OCI-LY1 (cell line): ENCODE results near the gene PRUNE2.

Experiments used
- H2AFZ ChIP-seq: fragments of 200-600 bp; sonication (generic), shearing (Covaris generic); 2 replicates; pipeline ENCODE4 v1.6.0; 2014; ENCODE audit warnings: antibody characterized with exemption, mild to moderate bottlenecking, low read length
- H3F3A ChIP-seq: fragments of 200-600 bp; sonication (generic), shearing (Covaris generic); 2 replicates; pipeline ENCODE4 v1.6.0; 2014; ENCODE audit warnings: mild to moderate bottlenecking, antibody characterized with exemption, low read length, moderate library complexity; ENCODE audit not compliant: insufficient read depth
- H3K27ac ChIP-seq: fragments of 200-600 bp; sonication (generic); 2 replicates; pipeline ENCODE4 v1.5.1; 2014; ENCODE audit warnings: low read length, mixed run types, mild to moderate bottlenecking, low read depth; ENCODE audit not compliant: poor library complexity, severe bottlenecking
- H3K27me3 ChIP-seq: fragments of 200-600 bp; sonication (generic); 2 replicates; pipeline ENCODE4 v1.6.0; 2014; ENCODE audit warnings: antibody characterized with exemption, mild to moderate bottlenecking, low read length, moderate library complexity; ENCODE audit not compliant: insufficient read depth
- H3K36me3 ChIP-seq: fragments of 200-600 bp; sonication (generic); 2 replicates; pipeline ENCODE4 v1.6.1; 2014; ENCODE audit warnings: mild to moderate bottlenecking, antibody characterized with exemption, low read length, moderate library complexity, mixed read lengths; ENCODE audit not compliant: insufficient read depth
- H3K4me1 ChIP-seq: fragments of 200-600 bp; sonication (generic); 2 replicates; pipeline ENCODE4 v1.5.1; 2014; ENCODE audit warnings: mild to moderate bottlenecking, low read length, moderate library complexity; ENCODE audit not compliant: insufficient read depth, severe bottlenecking
- H3K4me2 ChIP-seq: fragments of 200-600 bp; sonication (generic), shearing (Covaris generic); 2 replicates; pipeline ENCODE4 v1.6.1; 2014; ENCODE audit warnings: low read length
- H3K4me3 ChIP-seq: fragments of 200-600 bp; sonication (generic); 2 replicates; pipeline ENCODE4 v1.5.1; 2014; ENCODE audit warnings: low read length, low read depth, mild to moderate bottlenecking, mixed read lengths; ENCODE audit not compliant: poor library complexity, severe bottlenecking
- H3K79me2 ChIP-seq: fragments of 200-600 bp; shearing (Covaris generic); 2 replicates; pipeline ENCODE4 v1.6.1; 2016; ENCODE audit warnings: mixed run types, low read length, mixed read lengths; ENCODE audit not compliant: insufficient read depth
- H3K9ac ChIP-seq: fragments of 200-600 bp; sonication (generic), shearing (Covaris generic); 2 replicates; pipeline ENCODE4 v1.6.1; 2014; ENCODE audit warnings: mild to moderate bottlenecking, low read length, mixed read lengths
- H3K9me2 ChIP-seq: fragments of 200-600 bp; sonication (generic), shearing (Covaris generic); 2 replicates; pipeline ENCODE4 v1.6.1; 2014; ENCODE audit warnings: low read depth, mild to moderate bottlenecking, low read length, mixed read lengths
- H3K9me3 ChIP-seq: fragments of 200-600 bp; shearing (Covaris generic); 2 replicates; pipeline ENCODE4 v1.6.1; 2014; ENCODE audit warnings: low read length, mixed read lengths
- H4K20me1 ChIP-seq: fragments of 200-600 bp; sonication (generic), shearing (Covaris generic); 2 replicates; pipeline ENCODE4 v1.6.0; 2016; ENCODE audit warnings: mild to moderate bottlenecking, low read length; ENCODE audit not compliant: insufficient read depth
- CTCF ChIP-seq: fragments of 200-600 bp; sonication (generic), shearing (Covaris generic); IDR thresholded peaks from 2 replicates; pipeline ENCODE4 v1.5.1; 2017; ENCODE audit warnings: mild to moderate bottlenecking, antibody characterized with exemption, low read length, moderate library complexity, mixed read lengths
- EZH2 ChIP-seq: fragments of 200-600 bp; sonication (generic), shearing (Covaris generic); IDR thresholded peaks from 2 replicates; pipeline ENCODE4 v1.8.0; 2017; ENCODE audit warnings: borderline replicate concordance, mixed run types, mild to moderate bottlenecking, antibody characterized with exemption, low read length, moderate library complexity, mixed read lengths

The PRUNE2 gene

GRCh38 chr9:76868897-76869296 lies 37.0 kb downstream of the PRUNE2 start:
- H3K79me2 ChIP-seq: no peaks in the 10 kb centered on the region

GRCh38 chr9:76866689-76867088 lies 39.2 kb downstream of the PRUNE2 start:
- no peaks in the 10 kb centered on the region for H3K4me1 ChIP-seq

More at GRCh38 chr9:76868897-76869296, 37.0 kb downstream of the PRUNE2 start:
- Histone ChIP-seq H3K36me3 (no peaks in the 10 kb centered on the region), H2AFZ (no peak overlapping the region), H4K20me1 (no peaks in the 10 kb centered on the region), H3K4me3 (no peak overlapping the region), H3K27me3 (no peaks in the 10 kb centered on the region), H3F3A (no peaks in the 10 kb centered on the region), H3K4me1 (no peaks in the 10 kb centered on the region), H3K4me2 (no peak overlapping the region), H3K9me3 (no peaks in the 10 kb centered on the region), H3K9ac (no peak overlapping the region), H3K27ac (no peak overlapping the region), H3K9me2 (no peaks in the 10 kb centered on the region)
- TF ChIP-seq CTCF: no peak

GRCh38 chr9:76863832-76864231 lies 42.1 kb downstream of the PRUNE2 start:
- TF ChIP-seq EZH2: no peak
- TF ChIP-seq CTCF: no peak

More at GRCh38 chr9:76866689-76867088, 39.2 kb downstream of the PRUNE2 start:
- H3K79me2 ChIP-seq: no peaks in the 10 kb centered on the region
- TF ChIP-seq CTCF (no peak), EZH2 (no peak)
- H3K27ac ChIP-seq: no peak overlapping the region
- no peaks in the 10 kb centered on the region for H4K20me1 ChIP-seq
- no peak overlapping the region for H2AFZ ChIP-seq
- H3K36me3 ChIP-seq: no peaks in the 10 kb centered on the region
- no peaks in the 10 kb centered on the region for H3K9me3 ChIP-seq
- H3F3A ChIP-seq: no peaks in the 10 kb centered on the region
- H3K27me3 ChIP-seq: no peaks in the 10 kb centered on the region
- no peak overlapping the region for H3K4me2 ChIP-seq
- H3K9ac ChIP-seq: no peak overlapping the region
- H3K9me2 ChIP-seq: no peaks in the 10 kb centered on the region
- H3K4me3 ChIP-seq: no peak overlapping the region

More at GRCh38 chr9:76863832-76864231, 42.1 kb downstream of the PRUNE2 start:
- no peak overlapping the region for H3K4me3 ChIP-seq
- H3K9me3 ChIP-seq: no peaks in the 10 kb centered on the region
- H3K9ac ChIP-seq: no peak overlapping the region
- H3K27me3 ChIP-seq: no peaks in the 10 kb centered on the region
- H3K4me1 ChIP-seq: no peaks in the 10 kb centered on the region
- H3K36me3 ChIP-seq: no peaks in the 10 kb centered on the region
- no peak overlapping the region for H2AFZ ChIP-seq
- no peak overlapping the region for H3K27ac ChIP-seq
- H4K20me1 ChIP-seq: no peaks in the 10 kb centered on the region
- no peaks in the 10 kb centered on the region for H3F3A ChIP-seq
- H3K79me2 ChIP-seq: no peaks in the 10 kb centered on the region
- H3K9me2 ChIP-seq: no peaks in the 10 kb centered on the region
- no peak overlapping the region for H3K4me2 ChIP-seq
